Mesenchymal stem cell (in vitro differentiated cells and primary cell): Measurements from ENCODE around the gene ACAA1.
"Not testable (repeated sequence)": the region's sequence is repeated elsewhere in the genome, so short reads cannot be mapped to it uniquely, and the experiment has no call there.

Experiments
- DNase-seq: peaks from one replicate; pipeline ENCODE4 v3.0.0-alpha.2; 2013
- H2AFZ ChIP-seq: one replicate; pipeline ENCODE4 v1.6.1; 2013; ENCODE audit warnings: low read depth, mild to moderate bottlenecking, control low read depth, inconsistent platforms, low read length, moderate library complexity
- H2AK5ac ChIP-seq: 2 replicates; pipeline ENCODE4 v1.6.1; 2013; ENCODE audit warnings: low read length, moderate library complexity, mild to moderate bottlenecking, inconsistent platforms; ENCODE audit not compliant: severe bottlenecking
- H2BK120ac ChIP-seq: one replicate; pipeline ENCODE4 v1.6.1; 2013; ENCODE audit warnings: low read depth, mild to moderate bottlenecking, inconsistent platforms, low read length, moderate library complexity
- H2BK12ac ChIP-seq, 2 experiments: one replicate each; pipeline ENCODE4 v1.6.1; 2013; ENCODE audit warnings: inconsistent platforms in 2 of 2, low read length in 2 of 2, mild to moderate bottlenecking in 2 of 2, moderate library complexity in 2 of 2, control low read depth in 1 of 2
- H2BK15ac ChIP-seq: one replicate; pipeline ENCODE4 v1.6.1; 2013; ENCODE audit warnings: mild to moderate bottlenecking, low read depth, inconsistent platforms; ENCODE audit not compliant: poor library complexity, severe bottlenecking
- H2BK5ac ChIP-seq: 2 replicates; pipeline ENCODE4 v1.6.1; 2013; ENCODE audit warnings: low read depth, mild to moderate bottlenecking, low read length, control low read depth, inconsistent platforms; ENCODE audit not compliant: poor library complexity, severe bottlenecking
- H3K14ac ChIP-seq, 2 experiments: one replicate each; pipeline ENCODE4 v1.6.1; 2013; ENCODE audit warnings: inconsistent platforms in 2 of 2, low read length in 2 of 2, control low read depth in 1 of 2, mild to moderate bottlenecking in 1 of 2, moderate library complexity in 1 of 2
- H3K18ac ChIP-seq, 2 experiments: one replicate each; pipeline ENCODE4 v1.6.1; 2013; ENCODE audit warnings: inconsistent platforms in 2 of 2, low read length in 2 of 2, control low read depth in 1 of 2, low read depth in 1 of 2, mild to moderate bottlenecking in 1 of 2
- H3K23ac ChIP-seq, 2 experiments: one replicate each; pipeline ENCODE4 v1.6.1; 2013; ENCODE audit warnings: inconsistent platforms in 2 of 2, low read length in 2 of 2, mild to moderate bottlenecking in 2 of 2, moderate library complexity in 2 of 2, control low read depth in 1 of 2
- H3K27ac ChIP-seq: 2 replicates; pipeline ENCODE4 v1.5.1; 2013; ENCODE audit warnings: mild to moderate bottlenecking, moderate library complexity, low read length, control low read depth, inconsistent platforms; ENCODE audit not compliant: poor library complexity, severe bottlenecking
- H3K27me3 ChIP-seq, 2 experiments: 2 replicates each; pipeline versions ENCODE4 v1.6.1 to v1.7.0; 2013; ENCODE audit warnings: low read length in 2 of 2, mild to moderate bottlenecking in 2 of 2, moderate library complexity in 2 of 2, control low read depth in 1 of 2, inconsistent platforms in 1 of 2; ENCODE audit not compliant: control insufficient read depth in 1 of 2, insufficient read depth in 1 of 2
- H3K36me3 ChIP-seq, 2 experiments: 2 replicates each; pipeline versions ENCODE4 v1.6.1 to v1.7.0; 2013; ENCODE audit warnings: low read length in 2 of 2, control low read depth in 1 of 2, inconsistent platforms in 1 of 2, low read depth in 1 of 2, mild to moderate bottlenecking in 1 of 2; ENCODE audit not compliant: insufficient read depth in 2 of 2, control insufficient read depth in 1 of 2
- H3K4ac ChIP-seq, 2 experiments: one replicate each; pipeline ENCODE4 v1.6.1; 2013; ENCODE audit warnings: inconsistent platforms in 2 of 2, low read length in 2 of 2, mild to moderate bottlenecking in 2 of 2, moderate library complexity in 2 of 2, control low read depth in 1 of 2, low read depth in 1 of 2
- H3K4me1 ChIP-seq: 2 replicates; pipeline ENCODE4 v1.6.1; 2013; ENCODE audit warnings: low read depth, low read length, control low read depth; ENCODE audit not compliant: control insufficient read depth, insufficient read depth
- H3K4me2 ChIP-seq: 2 replicates; pipeline ENCODE4 v1.6.1; 2013; ENCODE audit warnings: low read length, mild to moderate bottlenecking, inconsistent platforms; ENCODE audit not compliant: poor library complexity, severe bottlenecking
- H3K4me3 ChIP-seq, 2 experiments: 2 replicates each; pipeline versions ENCODE4 v1.5.1 to v1.7.0; 2013; ENCODE audit warnings: low read length in 2 of 2, mild to moderate bottlenecking in 2 of 2, control low read depth in 1 of 2, low read depth in 1 of 2; ENCODE audit not compliant: insufficient read depth in 1 of 2
- H3K79me1 ChIP-seq: replicated peaks from 2 replicates; pipeline ENCODE4 v1.6.1; 2013; ENCODE audit warnings: mild to moderate bottlenecking, control low read depth, low read length, inconsistent platforms; ENCODE audit not compliant: poor library complexity, severe bottlenecking
- H3K9ac ChIP-seq: 2 replicates; pipeline ENCODE4 v1.7.0; 2013; ENCODE audit warnings: mild to moderate bottlenecking, low read length, moderate library complexity
- H3K9me3 ChIP-seq: 2 replicates; pipeline ENCODE4 v1.7.0; 2013; ENCODE audit warnings: mild to moderate bottlenecking, low read length; ENCODE audit not compliant: control insufficient read depth
- H4K8ac ChIP-seq: one replicate; pipeline ENCODE4 v1.6.1; 2013; ENCODE audit warnings: inconsistent platforms, mild to moderate bottlenecking, low read length, moderate library complexity
- H4K91ac ChIP-seq: one replicate; pipeline ENCODE4 v1.6.1; 2013; ENCODE audit warnings: mild to moderate bottlenecking, low read length, inconsistent platforms
- WGBS: methylation state at CpG from one replicate; pipeline ENCODE4 v1.1.7; 2013; ENCODE audit warnings: mixed read lengths; 5-methylcytosine and 5-hydroxymethylcytosine counted together

The ACAA1 gene

GRCh38 chr3:38163841-38164642 lies 27.1 kb upstream of the ACAA1 start:
- Histone ChIP-seq H4K91ac (no peak overlapping the region), H2BK5ac (no peak overlapping the region)
- WGBS: 79% methylated on average over 24 of the region's 24 CpGs

GRCh38 chr3:38163117-38163840 lies 26.4 kb upstream of the ACAA1 start:
- no peak overlapping the region for H3K4me3 ChIP-seq
- H3K14ac ChIP-seq: no peak overlapping the region
- no peaks in the 10 kb centered on the region for H3K27me3 ChIP-seq
- no peak overlapping the region for H3K23ac ChIP-seq
- DNase-seq: peak; percentile 23
- no peak overlapping the region for H3K9ac ChIP-seq
- no peaks in the 10 kb centered on the region for H3K36me3 ChIP-seq
- peaks cover 3% of the 10 kb centered on the region for H3K79me1 ChIP-seq
- WGBS: 92% methylated on average over 10 of the region's 12 CpGs
- H2BK120ac ChIP-seq: no peak overlapping the region
- H3K4me1 ChIP-seq: peaks cover 2% of the 10 kb centered on the region
- H3K18ac ChIP-seq: no peak overlapping the region
- H3K4me2 ChIP-seq: no peak overlapping the region
- no peak overlapping the region for H2BK5ac ChIP-seq
- no peak overlapping the region for H2AK5ac ChIP-seq
- H3K9me3 ChIP-seq: no peaks in the 10 kb centered on the region
- H4K91ac ChIP-seq: no peak overlapping the region
- no peak overlapping the region for H2BK12ac ChIP-seq
- H4K8ac ChIP-seq: no peak overlapping the region
- no peak overlapping the region for H2BK15ac ChIP-seq
- H2AFZ ChIP-seq: no peak overlapping the region
- H3K27ac ChIP-seq: no peak overlapping the region
- H3K4ac ChIP-seq: no peak overlapping the region

More at GRCh38 chr3:38163841-38164642, 27.1 kb upstream of the ACAA1 start:
- Histone ChIP-seq H3K18ac (peak overlapping the region in 1 of 2 experiments; percentile 37), H3K4me1 (peaks cover 2% of the 10 kb centered on the region), H3K79me1 (peaks cover 3% of the 10 kb centered on the region), H3K27me3 (no peaks in the 10 kb centered on the region), H4K8ac (peak overlapping the region; percentile 87), H3K23ac (no peak overlapping the region), H2BK12ac (peak overlapping the region in 1 of 2 experiments; percentile 83), H3K14ac (no peak overlapping the region), H3K4ac (peak overlapping the region; percentile 3 to 63), H2AK5ac (peak overlapping the region; percentile 21), H3K27ac (peak overlapping the region; percentile 44), H3K36me3 (no peaks in the 10 kb centered on the region), H3K4me2 (peak overlapping the region; percentile 84), H2BK120ac (no peak overlapping the region), H3K9ac (peak overlapping the region; percentile 94), H3K4me3 (peak overlapping the region; percentile 69 to 89), H2AFZ (no peak overlapping the region), H2BK15ac (no peak overlapping the region), H3K9me3 (no peaks in the 10 kb centered on the region)
- DNase-seq: no peak

GRCh38 chr3:38160704-38161103 lies 23.8 kb upstream of the ACAA1 start:
- H3K14ac ChIP-seq, H3K23ac ChIP-seq, H4K8ac ChIP-seq, H2BK5ac ChIP-seq, H3K18ac ChIP-seq, H3K9me3 ChIP-seq, H3K27ac ChIP-seq, H3K27me3 ChIP-seq, H3K36me3 ChIP-seq, H2AK5ac ChIP-seq, H3K4me1 ChIP-seq, H2AFZ ChIP-seq, H3K4me2 ChIP-seq, H2BK15ac ChIP-seq, H2BK120ac ChIP-seq, H3K9ac ChIP-seq, H3K4me3 ChIP-seq, H3K79me1 ChIP-seq, H2BK12ac ChIP-seq, H3K4ac ChIP-seq, H4K91ac ChIP-seq, DNase-seq: not testable (repeated sequence)
- 96% methylated on average over 9 of the region's 11 CpGs for WGBS

- Histone ChIP-seq H2AK5ac (no peak overlapping the region), H2AFZ (no peak overlapping the region), H3K27me3 (no peaks in the 10 kb centered on the region), H3K4me3 (no peak overlapping the region), H3K18ac (no peak overlapping the region), H3K9ac (no peak overlapping the region), H4K8ac (no peak overlapping the region), H3K36me3 (no peaks in the 10 kb centered on the region), H3K27ac (no peak overlapping the region), H3K14ac (no peak overlapping the region), H3K79me1 (no peaks in the 10 kb centered on the region), H2BK15ac (no peak overlapping the region), H2BK12ac (no peak overlapping the region), H3K9me3 (no peaks in the 10 kb centered on the region), H2BK120ac (no peak overlapping the region), H3K4me2 (no peak overlapping the region), H3K23ac (no peak overlapping the region), H2BK5ac (no peak overlapping the region), H3K4ac (no peak overlapping the region), H4K91ac (no peak overlapping the region), H3K4me1 (no peaks in the 10 kb centered on the region)
- WGBS: 81% methylated on average over 5 of the region's 5 CpGs
- DNase-seq: no peak
These were observed 21.5 kb upstream of the ACAA1 start for GRCh38 chr3:38158472-38158871.
